K562 (cell line): Measurements from ENCODE around the gene NQO2. TPM values are rescaled to one million over a fixed set of nuclear protein-coding genes. Genes with fewer than 3 reads are reported as not detected.

Source experiments
- BCLAF1 ChIP-seq, 2 experiments: fragments of 450-650 bp in 1 of 2; IDR thresholded peaks; 2 replicates each; pipeline ENCODE4 v1.6.1; 2011 to 2017; ENCODE audit warnings: low read depth in 2 of 2, antibody characterized with exemption in 1 of 2, borderline replicate concordance in 1 of 2, low read length in 1 of 2, mild to moderate bottlenecking in 1 of 2, mixed read lengths in 1 of 2; ENCODE audit not compliant: control insufficient read depth in 1 of 2
- MAFK ChIP-seq: IDR thresholded peaks from 2 replicates; pipeline ENCODE4 v1.6.1; 2011; ENCODE audit warnings: low read length, improper control_type of control experiment
- NR2C1 ChIP-seq, 2 experiments: fragments of 450-650 bp; IDR thresholded peaks; 2 replicates each; pipeline ENCODE4 v1.6.1; 2017; ENCODE audit warnings: mild to moderate bottlenecking in 2 of 2, antibody characterized with exemption in 1 of 2, inconsistent platforms in 1 of 2, missing compliant biosample characterization in 1 of 2, missing genetic modification characterization in 1 of 2
- NR2C2 ChIP-seq, 2 experiments: fragments of 200-800 bp in 1 of 2; sonication (Bioruptor generic) in 1 of 2; sonication (generic) in 1 of 2; formaldehyde crosslinking in 1 of 2; IDR thresholded peaks; 2 replicates each; pipeline versions ENCODE4 v1.6.1 to v1.8.0; 2016 to 2022; ENCODE audit warnings: mild to moderate bottlenecking in 1 of 2, missing compliant biosample characterization in 1 of 2, missing genetic modification characterization in 1 of 2, missing genetic modification reagents in 1 of 2
- PHF8 ChIP-seq: fragments of 200-600 bp; sonication (generic); IDR thresholded peaks from 2 replicates; pipeline ENCODE4 v1.6.1; 2012; ENCODE audit warnings: mixed run types, mild to moderate bottlenecking, inconsistent platforms, low read length, moderate library complexity, borderline replicate concordance
- RREB1 ChIP-seq: fragments of 250-450 bp; sonication (Bioruptor Pico); IDR thresholded peaks from 2 replicates; pipeline ENCODE4 v1.4.0; 2020
- SLC30A9 ChIP-seq: fragments of 250-450 bp; sonication (Bioruptor Pico); IDR thresholded peaks from 2 replicates; pipeline ENCODE4 v1.8.0; 2022; ENCODE audit warnings: mild to moderate bottlenecking, moderate library complexity
- SMARCA5 ChIP-seq: fragments of 450-650 bp; IDR thresholded peaks from 2 replicates; pipeline ENCODE4 v1.6.1; 2016
- SNRNP70 ChIP-seq: fragments of 200-400 bp; formaldehyde crosslinking; optimal IDR thresholded peaks from 2 replicates; pipeline ENCODE3; 2017; ENCODE audit warnings: low read depth, low read length
- TEAD2 ChIP-seq: fragments of 450-650 bp; IDR thresholded peaks from 2 replicates; pipeline ENCODE4 v1.6.1; 2016; ENCODE audit warnings: missing genetic modification characterization, control low read depth, missing compliant biosample characterization
- ZNF24 ChIP-seq: fragments of 450-650 bp; IDR thresholded peaks from 2 replicates; pipeline ENCODE4 v1.6.1; 2016
- ZNF408 ChIP-seq: fragments of 250-450 bp; sonication (Bioruptor Pico); IDR thresholded peaks from 2 replicates; pipeline ENCODE4 v1.4.0; 2020; ENCODE audit warnings: low read depth, mild to moderate bottlenecking, moderate library complexity
- ZNF507 ChIP-seq: conservative IDR thresholded peaks from 2 replicates; pipeline ENCODE4 v1.6.1; 2017; ENCODE audit warnings: missing genetic modification characterization, missing compliant biosample characterization
- ZNF511 ChIP-seq: sonication (generic); formaldehyde crosslinking; IDR thresholded peaks from 2 replicates; pipeline ENCODE4 v1.8.0; 2022; ENCODE audit warnings: mild to moderate bottlenecking, missing genetic modification reagents
- polyA plus RNA-seq, 8 experiments: library from polyadenylated mRNA; depleted of rRNA in 4 of 8; stranded (reverse) in 5 of 8; unstranded in 3 of 8; fragments of >200 nt; fragmentation: Nextera tagmentation in 2 of 8; fragmentation: Illumina TruSeq in 1 of 8; extraction: Ambion mirVana in 2 of 8; extraction: Trizol in 1 of 8; gene quantifications; 2 replicates each; pipeline versions ENCODE4 v1.2.1 to v1.2.3, GENCODE V29; 2011 to 2014; ENCODE audit warnings: inconsistent platforms in 1 of 8, missing spikeins in 1 of 8
- total RNA-seq, 7 experiments: library from RNA; depleted of rRNA in 6 of 7; stranded (reverse); fragments of >200 nt in 6 of 7; fragmentation: Illumina TruSeq in 2 of 7; extraction: Trizol in 2 of 7; gene quantifications; 2 replicates each; pipeline versions ENCODE4 v1.2.1 to v1.2.3, GENCODE V29; 2011 to 2021; ENCODE audit warnings: low replicate concordance in 1 of 7
- TF ChIP-seq, protein P1 (sequence below): fragments of 450-650 bp; IDR thresholded peaks from 2 replicates; pipeline ENCODE4 v1.6.1; 2016
- TF ChIP-seq, protein P2 (sequence below): sonication (generic); formaldehyde crosslinking; IDR thresholded peaks from 2 replicates; pipeline ENCODE4 v1.9.0; 2022; ENCODE audit warnings: mild to moderate bottlenecking, missing genetic modification reagents

The NQO2 gene
- total and polyA plus RNA-seq, 9 of the 15 experiments (the other 6 are each of a cell fraction or from before 2014, with no cell fraction given): 54.6 to 214 (median 116) TPM

GRCh38 chr6:2970753-2971419 is 28.8 kb upstream of the NQO2 start (continued):
- 0 out of 4 replicates have a peak, but pooled peaks of 1 of the 2 experiments have one; percentile 47 for TF ChIP-seq BCLAF1 (IDR thresholded peaks at IDR 0.05; ENCODE audit: borderline replicate concordance in 1 of 2, control insufficient read depth in 1 of 2, low read depth in 2 of 2, low read length in 1 of 2)
- no peak for TF ChIP-seq TEAD2
- peak; percentile 63; the same call in 1 of the 2 replicates for TF ChIP-seq PHF8
- no peak for TF ChIP-seq ZNF507 (tag)
- TF ChIP-seq ZNF24: peak; percentile 53
- no peak for TF ChIP-seq NR2C2 (CRISPR knock-in tag; IDR thresholded peaks at IDR 0.05)
- TF ChIP-seq NR2C2 (tag; IDR thresholded peaks at IDR 0.05): peak; percentile 98
- no peak for TF ChIP-seq SLC30A9 (CRISPR knock-in tag)
- TF ChIP-seq SNRNP70: no peak
- TF ChIP-seq, protein P1, sequence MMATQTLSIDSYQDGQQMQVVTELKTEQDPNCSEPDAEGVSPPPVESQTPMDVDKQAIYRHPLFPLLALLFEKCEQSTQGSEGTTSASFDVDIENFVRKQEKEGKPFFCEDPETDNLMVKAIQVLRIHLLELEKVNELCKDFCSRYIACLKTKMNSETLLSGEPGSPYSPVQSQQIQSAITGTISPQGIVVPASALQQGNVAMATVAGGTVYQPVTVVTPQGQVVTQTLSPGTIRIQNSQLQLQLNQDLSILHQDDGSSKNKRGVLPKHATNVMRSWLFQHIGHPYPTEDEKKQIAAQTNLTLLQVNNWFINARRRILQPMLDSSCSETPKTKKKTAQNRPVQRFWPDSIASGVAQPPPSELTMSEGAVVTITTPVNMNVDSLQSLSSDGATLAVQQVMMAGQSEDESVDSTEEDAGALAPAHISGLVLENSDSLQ: 0 out of 2 replicates have a peak, but pooled peaks have one; percentile 4
- TF ChIP-seq MAFK: no peak
- TF ChIP-seq ZNF511 (CRISPR knock-in tag): 0 out of 2 replicates have a peak, but pooled peaks have one; percentile 36
- TF ChIP-seq, protein P2, sequence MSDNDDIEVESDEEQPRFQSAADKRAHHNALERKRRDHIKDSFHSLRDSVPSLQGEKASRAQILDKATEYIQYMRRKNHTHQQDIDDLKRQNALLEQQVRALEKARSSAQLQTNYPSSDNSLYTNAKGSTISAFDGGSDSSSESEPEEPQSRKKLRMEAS (CRISPR knock-in tag): peak; percentile 58
- TF ChIP-seq SMARCA5: no peak
- no peak for TF ChIP-seq ZNF408
- 0 out of 2 replicates have a peak, but pooled peaks have one; percentile 39 for TF ChIP-seq RREB1
- TF ChIP-seq NR2C1 (IDR thresholded peaks at IDR 0.05): no peak; the same call in 1 of the 2 replicates
- peak; percentile 18; the same call in 1 of the 2 replicates for TF ChIP-seq NR2C1 (tag; IDR thresholded peaks at IDR 0.05)
